ENCODE measurements around the gene VPS26A.

Gene VPS26A

GRCh38 chr10:69179743-69180524 is 56.0 kb downstream of the VPS26A start, which contains the start of gene SUPV3L1:
SUPV3L1 (plus strand) TSS chr10:69180234; CDS start chr10:69180292, 58 bp downstream.
- DNase-seq, result peak; percentile 94

- peak; percentile 41 for DNase-seq
Observed at GRCh38 chr10:69180525-69181204, 56.7 kb downstream of the VPS26A start.

GRCh38 chr10:69181433-69181832 is 57.5 kb downstream of the VPS26A start:
- DNase-seq, result no peak

- DNase-seq, result no peak
Observed at GRCh38 chr10:69182005-69182404, 58.0 kb downstream of the VPS26A start.

GRCh38 chr10:69186524-69186923 is 62.5 kb downstream of the VPS26A start:
- no peak for DNase-seq

- no peak for DNase-seq
Observed at GRCh38 chr10:69201045-69201444, 77.1 kb downstream of the VPS26A start.

- DNase-seq, result no peak
Observed at GRCh38 chr10:69202332-69202731, 78.4 kb downstream of the VPS26A start.

GRCh38 chr10:69208761-69209160 is 84.8 kb downstream of the VPS26A start:
- no peak for DNase-seq

- no peak for DNase-seq
Observed at GRCh38 chr10:69209787-69210484, 86.0 kb downstream of the VPS26A start.

- no peak for DNase-seq
Observed at GRCh38 chr10:69211104-69211503, 87.1 kb downstream of the VPS26A start.

- DNase-seq, result no peak
Observed at GRCh38 chr10:69211524-69211923, 87.5 kb downstream of the VPS26A start.

GRCh38 chr10:69213591-69214311 is 89.8 kb downstream of the VPS26A start:
- DNase-seq, result no peak

GRCh38 chr10:69214666-69215131 is 90.7 kb downstream of the VPS26A start:
- no peak for DNase-seq

GRCh38 chr10:69215405-69216171 is 91.6 kb downstream of the VPS26A start:
- DNase-seq, result no peak

GRCh38 chr10:69216577-69217118 is 92.7 kb downstream of the VPS26A start:
- DNase-seq, result no peak

GRCh38 chr10:69217119-69217754 is 93.3 kb downstream of the VPS26A start:
- DNase-seq, result no peak

GRCh38 chr10:69218831-69219230 is 94.9 kb downstream of the VPS26A start:
- DNase-seq, result no peak

- DNase-seq, result no peak
Observed at GRCh38 chr10:69220041-69220451, 96.1 kb downstream of the VPS26A start, which contains the start of gene HKDC1. HKDC1 (plus strand) TSS chr10:69220332; CDS start chr10:69220436, 104 bp downstream.

GRCh38 chr10:69220507-69220906 is 96.5 kb downstream of the VPS26A start:
- DNase-seq, result no peak

Measured in islet precursor cell (in vitro differentiated cells).